H1 (cell line): ENCODE measurements around the gene ZNF318. TPM values are rescaled to one million over a fixed set of nuclear protein-coding genes. Genes with fewer than 3 reads are reported as not detected.
A peak's percentile ranks its signal among the peaks of the same experiment; 100 is the strongest.

ENCODE experiments used
- CTCF ChIA-PET: fragments of 300-600 bp; sonication (Branson Sonifier 250); formaldehyde crosslinking; loops from one replicate; lab custom pipeline; 2021; ENCODE audit not compliant: partially characterized antibody; lab: Charles Lee
- POLR2A ChIA-PET: fragments of 300-600 bp; sonication (Branson Sonifier 250); formaldehyde crosslinking; loops from one replicate; lab custom pipeline; 2021; ENCODE audit warnings: inconsistent platforms; ENCODE audit not compliant: partially characterized antibody; lab: Charles Lee
- DNase-seq, 2 experiments: peaks; one replicate each; pipeline versions ENCODE4 v3.0.0 to v3.0.0-alpha.2; 2010 to 2022; ENCODE audit warnings: low spot score in 2 of 2, low read depth in 1 of 2, mixed read lengths in 1 of 2
- FAIRE-seq: peaks from 2 replicates; lab custom pipeline; 2011; peaks lifted over from hg19 to GRCh38; lab: Jason Lieb, UNC
- H2AFZ ChIP-seq: 2 replicates; pipeline ENCODE4 v1.8.1; 2012; ENCODE audit warnings: low read length, inconsistent platforms
- H2AK5ac ChIP-seq: 2 replicates; pipeline ENCODE4 v1.6.1; 2013; ENCODE audit warnings: low read depth, low read length
- H2BK120ac ChIP-seq: replicated peaks from 2 replicates; pipeline ENCODE3; 2013; ENCODE audit warnings: low read depth, low read length, inconsistent platforms
- H2BK12ac ChIP-seq: 2 replicates; pipeline ENCODE4 v1.6.1; 2013; ENCODE audit warnings: low read depth, low read length
- H2BK15ac ChIP-seq: 2 replicates; pipeline ENCODE4 v1.6.1; 2013; ENCODE audit warnings: low read length
- H2BK20ac ChIP-seq: 2 replicates; pipeline ENCODE4 v1.6.1; 2013; ENCODE audit warnings: low read length
- H2BK5ac ChIP-seq: 2 replicates; pipeline ENCODE4 v1.6.1; 2013; ENCODE audit warnings: low read depth, low read length
- H3K14ac ChIP-seq: 2 replicates; pipeline ENCODE4 v1.6.1; 2013; ENCODE audit warnings: inconsistent platforms; ENCODE audit not compliant: insufficient read length
- H3K18ac ChIP-seq: 2 replicates; pipeline ENCODE4 v1.6.1; 2013; ENCODE audit warnings: low read length; ENCODE audit errors: extremely low read depth
- H3K23ac ChIP-seq: 2 replicates; pipeline ENCODE4 v1.6.1; 2013; ENCODE audit warnings: inconsistent platforms; ENCODE audit not compliant: insufficient read length
- H3K23me2 ChIP-seq: 2 replicates; pipeline ENCODE4 v1.6.1; 2013; ENCODE audit warnings: low read depth, low read length
- H3K27ac ChIP-seq: 2 replicates; pipeline ENCODE4 v1.6.1; 2011; ENCODE audit warnings: low read depth, low read length, inconsistent platforms
- H3K27me3 ChIP-seq, 4 experiments: replicated peaks in 1 of 4; 1 replicate in 1 of 4; 2 replicates in 3 of 4; pipeline versions ENCODE4 v1.6.1 to v1.8.1; 2011 to 2013; ENCODE audit warnings: low read length in 3 of 4, mild to moderate bottlenecking in 3 of 4, inconsistent platforms in 2 of 4, mixed read lengths in 2 of 4, moderate library complexity in 1 of 4; ENCODE audit not compliant: control insufficient read depth in 3 of 4, insufficient read depth in 3 of 4; ENCODE audit errors: extremely low read depth in 1 of 4
- H3K36me3 ChIP-seq, 4 experiments: 2 replicates each; pipeline versions ENCODE4 v1.6.1 to v1.8.1; 2011 to 2013; ENCODE audit warnings: mild to moderate bottlenecking in 4 of 4, low read length in 3 of 4, moderate library complexity in 2 of 4, control low read depth in 1 of 4, inconsistent platforms in 1 of 4; ENCODE audit not compliant: insufficient read depth in 4 of 4, control insufficient read depth in 2 of 4
- H3K4ac ChIP-seq: replicated peaks from 2 replicates; pipeline ENCODE3; 2013; ENCODE audit warnings: low read length, low read depth, mixed read lengths, inconsistent platforms; ENCODE audit not compliant: insufficient read length
- H3K4me1 ChIP-seq, 4 experiments: replicated peaks in 1 of 4; 1 replicate in 1 of 4; 2 replicates in 3 of 4; pipeline versions ENCODE4 v1.6.1 to v1.8.1; 2011 to 2013; ENCODE audit warnings: low read length in 3 of 4, inconsistent platforms in 2 of 4, mixed read lengths in 1 of 4; ENCODE audit not compliant: insufficient read depth in 4 of 4, control insufficient read depth in 3 of 4
- H3K4me2 ChIP-seq, 2 experiments: 2 replicates each; pipeline versions ENCODE4 v1.6.1 to v1.8.1; 2011 to 2013; ENCODE audit warnings: low read depth in 2 of 2, low read length in 2 of 2, control low read depth in 1 of 2, inconsistent platforms in 1 of 2, mild to moderate bottlenecking in 1 of 2; ENCODE audit not compliant: insufficient read depth in 1 of 2
- H3K4me3 ChIP-seq, 4 experiments: fragments of 200-600, 300-600 bp in 1 of 4; sonication (generic), shearing (Covaris generic), sonication (Bioruptor Twin) in 1 of 4; 2 replicates each; pipeline versions ENCODE4 v1.5.1 to v1.8.1; 2011 to 2016; ENCODE audit warnings: low read length in 4 of 4, low read depth in 3 of 4, control low read depth in 2 of 4, inconsistent platforms in 2 of 4, mild to moderate bottlenecking in 2 of 4, mixed read lengths in 1 of 4, moderate library complexity in 1 of 4; ENCODE audit not compliant: insufficient read depth in 2 of 4; ENCODE audit errors: extremely low read depth in 1 of 4
- H3K56ac ChIP-seq: replicated peaks from 2 replicates; pipeline ENCODE3; 2013; ENCODE audit warnings: low read depth, mild to moderate bottlenecking, mixed read lengths, low read length, inconsistent platforms; ENCODE audit not compliant: insufficient read length
- H3K79me1 ChIP-seq: 2 replicates; pipeline ENCODE4 v1.6.1; 2013; ENCODE audit warnings: low read depth, low read length, control low read depth
- H3K79me2 ChIP-seq, 2 experiments: 2 replicates each; pipeline versions ENCODE4 v1.6.1 to v1.8.1; 2012 to 2013; ENCODE audit warnings: low read length in 2 of 2, mild to moderate bottlenecking in 2 of 2, inconsistent platforms in 1 of 2; ENCODE audit not compliant: insufficient read depth in 2 of 2, control insufficient read depth in 1 of 2
- H3K9ac ChIP-seq, 4 experiments: replicated peaks in 1 of 4; 1 replicate in 1 of 4; 2 replicates in 3 of 4; pipeline versions ENCODE4 v1.6.1 to v1.8.1; 2011 to 2013; ENCODE audit warnings: low read depth in 3 of 4, low read length in 3 of 4, control low read depth in 2 of 4, mild to moderate bottlenecking in 2 of 4, moderate library complexity in 2 of 4, inconsistent platforms in 1 of 4; ENCODE audit errors: extremely low read depth in 1 of 4
- H3K9me3 ChIP-seq, 2 experiments: 2 replicates each; pipeline versions ENCODE4 v1.6.1 to v1.8.1; 2012 to 2013; ENCODE audit warnings: mild to moderate bottlenecking in 2 of 2, moderate library complexity in 2 of 2, control low read depth in 1 of 2, inconsistent platforms in 1 of 2, low read depth in 1 of 2, low read length in 1 of 2, mixed read lengths in 1 of 2; ENCODE audit not compliant: insufficient read depth in 2 of 2
- H4K20me1 ChIP-seq, 2 experiments: replicated peaks in 1 of 2; 2 replicates each; pipeline versions ENCODE3 to v1.8.1; 2011 to 2013; ENCODE audit warnings: inconsistent platforms in 2 of 2, low read length in 2 of 2, mild to moderate bottlenecking in 1 of 2; ENCODE audit not compliant: insufficient read depth in 2 of 2, control insufficient read depth in 1 of 2
- H4K5ac ChIP-seq: 2 replicates; pipeline ENCODE4 v1.6.1; 2013; ENCODE audit warnings: low read length, low read depth, mixed read lengths, inconsistent platforms; ENCODE audit not compliant: insufficient read length
- H4K8ac ChIP-seq: 2 replicates; pipeline ENCODE4 v1.8.0; 2013; ENCODE audit warnings: mild to moderate bottlenecking, moderate library complexity, low read length, inconsistent platforms; ENCODE audit not compliant: insufficient read depth; ENCODE audit errors: extremely low read depth
- H4K91ac ChIP-seq: replicated peaks from 2 replicates; pipeline ENCODE3; 2013; ENCODE audit warnings: low read length, mixed read lengths, inconsistent platforms; ENCODE audit not compliant: insufficient read length
- ATF3 ChIP-seq: IDR thresholded peaks from 2 replicates; pipeline ENCODE4 v1.6.1; 2011; ENCODE audit warnings: low read depth, mild to moderate bottlenecking, low read length; ENCODE audit not compliant: insufficient read depth
- RAD21 ChIP-seq, 2 experiments: IDR thresholded peaks in 1 of 2; conservative IDR thresholded peaks in 1 of 2; 2 replicates each; pipeline ENCODE4 v1.6.1; 2011; ENCODE audit warnings: low read depth in 2 of 2, low read length in 2 of 2, improper control_type of control experiment in 1 of 2, inconsistent platforms in 1 of 2, mild to moderate bottlenecking in 1 of 2, moderate library complexity in 1 of 2
- SIRT6 ChIP-seq: IDR thresholded peaks from one replicate; pipeline ENCODE4 v1.7.1; 2012; ENCODE audit warnings: low read length, inconsistent platforms
- WGBS, 2 experiments: shearing (Covaris generic) in 1 of 2; methylation state at CpG; one replicate each; pipeline versions ENCODE4 v1.1.6 to v1.1.7; 2013 to 2015; ENCODE audit warnings: low lambda C conversion rate in 2 of 2, mixed read lengths in 2 of 2, inconsistent platforms in 1 of 2, low coverage in 1 of 2, missing lambda C conversion rate in 1 of 2; ENCODE audit not compliant: insufficient replicate concordance in 2 of 2, insufficient coverage in 1 of 2, insufficient read length in 1 of 2; ENCODE audit errors: extremely low coverage in 1 of 2, missing lambda C conversion rate in 1 of 2; 5-methylcytosine and 5-hydroxymethylcytosine counted together
- polyA plus RNA-seq, 7 experiments: library from polyadenylated mRNA; depleted of rRNA in 3 of 7; stranded (reverse) in 5 of 7; unstranded in 2 of 7; fragments of >200 nt in 5 of 7; fragments of 200-250 nt in 2 of 7; gene quantifications; 1 replicate in 5 of 7; 2 replicates in 1 of 7; 4 replicates in 1 of 7; pipeline versions ENCODE4 v1.2.1 to v1.2.3, GENCODE V29; 2011 to 2013; ENCODE audit warnings: missing spikeins in 2 of 7, mixed read lengths in 2 of 7
- total RNA-seq: library from RNA; stranded (reverse); fragmentation: NEBNext Ultra II Directional; extraction: Animal tissue kit (Norgen Biotek cat#: 25700); gene quantifications from 2 replicates; pipeline ENCODE4 v1.2.1, GENCODE V29; 2021
- TF ChIP-seq, protein P1 (sequence below): IDR thresholded peaks from 2 replicates; pipeline ENCODE4 v1.6.1; 2011; ENCODE audit warnings: low read length, improper control_type of control experiment

Gene ZNF318
- total and polyA plus RNA-seq, 2 of the 8 experiments (the other 6 are each of a cell fraction or from before 2014, with no cell fraction given): 10.2 to 22.1 TPM

GRCh38 chr6:43367245-43367984 is 2.0 kb downstream of the ZNF318 start:
- no peak for FAIRE-seq

More at GRCh38 chr6:43367245-43367984, 2.0 kb downstream of the ZNF318 start:
- Histone ChIP-seq H3K18ac (no peak overlapping the region), H3K9me3 (no peaks in the 10 kb centered on the region), H2AFZ (no peak overlapping the region), H4K8ac (no peak overlapping the region), H3K79me1 (no peaks in the 10 kb centered on the region), H3K23ac (no peak overlapping the region), H3K4ac (no peak overlapping the region), H3K27me3 (peaks cover 2 to 12% (median 8%) of the 10 kb centered on the region in 4 experiments; a peak in 6 of 7 replicates), H4K91ac (no peak overlapping the region), H3K56ac (no peak overlapping the region), H3K9ac (no peak overlapping the region; a peak in 1 of 7 replicates), H3K23me2 (peaks cover 11% of the 10 kb centered on the region), H2BK120ac (no peak overlapping the region), H3K36me3 (peaks cover 0 to 11% (median 0%) of the 10 kb centered on the region in 4 experiments; a peak in 3 of 8 replicates), H3K14ac (no peak overlapping the region), H2BK5ac (no peak overlapping the region), H4K20me1 (peaks cover 0 to 5% of the 10 kb centered on the region in 2 experiments), H2BK20ac (no peak overlapping the region), H3K4me3 (no peak overlapping the region), H3K4me1 (peaks cover 4 to 9% (median 5%) of the 10 kb centered on the region in 4 experiments; a peak in 6 of 7 replicates), H4K5ac (no peak overlapping the region), H2AK5ac (no peak overlapping the region), H2BK12ac (no peak overlapping the region), H3K79me2 (no peaks in the 10 kb centered on the region; a peak in 2 of 4 replicates), H3K27ac (no peak overlapping the region), H2BK15ac (no peak overlapping the region), H3K4me2 (peak overlapping the region in 1 of 2 experiments; percentile 90; a peak in 1 of 4 replicates)
- TF ChIP-seq, protein P1, sequence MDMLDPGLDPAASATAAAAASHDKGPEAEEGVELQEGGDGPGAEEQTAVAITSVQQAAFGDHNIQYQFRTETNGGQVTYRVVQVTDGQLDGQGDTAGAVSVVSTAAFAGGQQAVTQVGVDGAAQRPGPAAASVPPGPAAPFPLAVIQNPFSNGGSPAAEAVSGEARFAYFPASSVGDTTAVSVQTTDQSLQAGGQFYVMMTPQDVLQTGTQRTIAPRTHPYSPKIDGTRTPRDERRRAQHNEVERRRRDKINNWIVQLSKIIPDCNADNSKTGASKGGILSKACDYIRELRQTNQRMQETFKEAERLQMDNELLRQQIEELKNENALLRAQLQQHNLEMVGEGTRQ: no peak
- TF ChIP-seq ATF3 (no peak), RAD21 (IDR thresholded peaks at IDR 0.05 in 1 of 2, conservative IDR thresholded peaks at IDR 0.05 in 1 of 2; ENCODE audit: low read depth in 2 of 2, low read length in 2 of 2) (no peak), SIRT6 (no peak)
- 86% methylated on average over 9 of the region's 9 CpGs; no CpG with 5 or more reads in 1 of the 2 experiments for WGBS, 2 experiments
- no peak for DNase-seq
- POLR2A ChIA-PET: interaction anchor here (1.1 to 1.3 kb wide), 2 partner anchors 61 to 70 kb away, joined by 3 read pairs; no protein-coding TSS in a partner anchor
- CTCF ChIA-PET: interaction anchor here (1.4 to 1.8 kb wide), 3 partner anchors 8 to 114 kb away, joined by 4 to 6 read pairs (median 4); no protein-coding TSS in a partner anchor
